Gastrocnemius medialis (tissue), 4 donors: Measurements from ENCODE around the gene SLC3A2. TPM values are rescaled to one million over a fixed set of nuclear protein-coding genes. Genes with fewer than 3 reads are reported as not detected.
"Not testable (repeated sequence)": the region's sequence is repeated elsewhere in the genome, so short reads cannot be mapped to it uniquely, and the experiment has no call there.

Experiments used
- ATAC-seq, 2 donors: fragments of 150-250 bp; one replicate each; pipeline ENCODE4 v1.9.1; 2016
- DNase-seq, 2 donors: peaks; one replicate each; pipeline ENCODE4 v3.0.0-alpha.2; 2019
- H3K27ac ChIP-seq, 4 donors: fragments of 200-600 bp; sonication (generic); 1 replicate in 1 of 4; 2 replicates in 3 of 4; pipeline ENCODE4 v1.5.1; 2016 to 2018; ENCODE audit warnings: mild to moderate bottlenecking in 2 of 4, moderate library complexity in 1 of 4
- H3K27me3 ChIP-seq, 3 donors: fragments of 200-600 bp; sonication (generic) in 2 of 3; 1 replicate in 1 of 3; 2 replicates in 2 of 3; pipeline versions ENCODE4 v1.5.1 to v1.6.0; 2016 to 2019; ENCODE audit warnings: mild to moderate bottlenecking in 1 of 3, moderate library complexity in 1 of 3
- H3K36me3 ChIP-seq, 2 donors: fragments of 200-600 bp; sonication (generic) in 1 of 2; one replicate each; pipeline ENCODE4 v1.5.1; 2017 to 2018
- H3K4me1 ChIP-seq, 2 donors: fragments of 200-600 bp; sonication (generic) in 1 of 2; one replicate each; pipeline ENCODE4 v1.5.1; 2016 to 2017; ENCODE audit warnings: mild to moderate bottlenecking in 2 of 2
- H3K4me3 ChIP-seq, 4 donors: fragments of 200-600 bp; sonication (generic) in 3 of 4; 1 replicate in 1 of 4; 2 replicates in 3 of 4; pipeline ENCODE4 v1.5.1; 2016 to 2019; ENCODE audit warnings: mild to moderate bottlenecking in 2 of 4
- H3K9me3 ChIP-seq, 3 donors: fragments of 200-600 bp; sonication (generic) in 2 of 3; 1 replicate in 1 of 3; 2 replicates in 2 of 3; pipeline ENCODE4 v1.5.1; 2016 to 2019
- CTCF ChIP-seq, 5 experiments: fragments of 450-650 bp in 3 of 5; fragments of 200-600 bp in 2 of 5; sonication (generic) in 2 of 5; IDR thresholded peaks in 4 of 5; conservative IDR thresholded peaks in 1 of 5; 1 replicate in 4 of 5; 2 replicates in 1 of 5; pipeline ENCODE4 v1.5.1; 2016 to 2019; ENCODE audit warnings: antibody characterized with exemption in 5 of 5, mild to moderate bottlenecking in 3 of 5, moderate library complexity in 3 of 5
- POLR2A ChIP-seq, 2 donors: fragments of 450-650 bp; IDR thresholded peaks; one replicate each; pipeline ENCODE4 v1.6.1; 2017; ENCODE audit warnings: antibody characterized with exemption in 2 of 2, mild to moderate bottlenecking in 2 of 2, moderate library complexity in 2 of 2
- in situ Hi-C, 4 donors: fragments of 200-750 bp; cut with MboI; loops; one replicate each; pipeline versions ENCODE4 v1.15.0 to v1.8.0; 2017; ENCODE audit warnings: low sequenced_read_pairs in 4 of 4
- intact Hi-C: fragments of 100-400 bp; cut with DNase I; formaldehyde crosslinking; loops from one replicate; pipeline ENCODE4 v1.15.1; 2023; ENCODE audit warnings: low total_unique reads
- total RNA-seq, 4 donors: library from RNA; depleted of rRNA; stranded (reverse); fragments of >200 nt; gene quantifications; one replicate each; pipeline versions ENCODE4 v1.1.0 to v1.2.3, GENCODE V29; 2016

SLC3A2 gene
- total RNA-seq, 4 donors from 2014 or later: 158 to 278 (median 189) TPM

GRCh38 chr11:62855571-62856332, 24.9 kb upstream of the SLC3A2 start:
- peak; percentile 99 for ATAC-seq
- H3K9me3 ChIP-seq: no peaks in the 10 kb centered on the region
- TF ChIP-seq POLR2A (IDR thresholded peaks at IDR 0.05) (peak; percentile 93 to 96), CTCF (IDR thresholded peaks at IDR 0.05 in 4 of 5, conservative IDR thresholded peaks at IDR 0.05 in 1 of 5) (peak in 1 of 5 experiments; percentile 13)
- intact Hi-C loops: loop anchor here (1.0 to 5.0 kb wide), 4 partner anchors 13 to 128 kb away; partner anchors contain the start of genes HNRNPUL2, TAF6L and TTC9C
- DNase-seq: peak; percentile 95 to 96
- peaks cover 0 to 35% of the 10 kb centered on the region in 2 donors for H3K36me3 ChIP-seq
- in situ Hi-C loops: loop anchor here (25.0 kb wide), 1 partner anchor 468 kb away; no protein-coding TSS in a partner anchor
- H3K4me3 ChIP-seq: peak overlapping the region; percentile 70 to 90 (median 80)
- peaks cover 20 to 21% of the 10 kb centered on the region in 2 donors for H3K4me1 ChIP-seq
- peak overlapping the region; percentile 84 to 88 (median 86) for H3K27ac ChIP-seq
- no peaks in the 10 kb centered on the region for H3K27me3 ChIP-seq

DNA sequence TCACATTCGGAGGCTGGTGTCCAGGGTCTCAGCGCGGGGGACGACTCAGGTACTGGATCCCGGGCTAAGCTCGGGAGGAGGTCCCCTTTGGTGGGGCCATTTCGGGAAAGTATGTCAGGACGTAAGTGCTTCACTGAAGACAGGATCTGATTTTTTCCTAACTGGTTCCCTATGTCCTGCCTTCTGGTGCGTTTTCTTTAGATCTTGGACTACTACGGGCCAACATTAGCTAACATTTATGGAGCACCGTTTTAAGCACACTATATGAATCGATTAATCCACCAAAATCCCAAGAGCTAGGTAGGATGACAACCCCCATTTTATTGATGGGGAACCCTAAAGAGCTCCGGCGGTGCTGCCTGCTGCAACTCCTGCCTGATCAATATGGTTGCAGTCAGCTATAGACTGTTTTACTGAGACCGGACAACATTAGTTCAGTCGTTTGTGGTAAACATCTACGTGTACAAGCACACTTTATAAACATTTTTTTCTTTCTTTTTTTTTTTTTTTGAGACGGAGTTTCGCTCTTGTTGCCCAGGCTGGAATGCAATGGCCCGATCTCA, 24.3 kb upstream of the SLC3A2 start:
- no peak for ATAC-seq
- in situ Hi-C loops: loop anchor here (25.0 kb wide), 1 partner anchor 469 kb away; no protein-coding TSS in a partner anchor
- peaks cover 20 to 21% of the 10 kb centered on the region in 2 donors for H3K4me1 ChIP-seq

DNA sequence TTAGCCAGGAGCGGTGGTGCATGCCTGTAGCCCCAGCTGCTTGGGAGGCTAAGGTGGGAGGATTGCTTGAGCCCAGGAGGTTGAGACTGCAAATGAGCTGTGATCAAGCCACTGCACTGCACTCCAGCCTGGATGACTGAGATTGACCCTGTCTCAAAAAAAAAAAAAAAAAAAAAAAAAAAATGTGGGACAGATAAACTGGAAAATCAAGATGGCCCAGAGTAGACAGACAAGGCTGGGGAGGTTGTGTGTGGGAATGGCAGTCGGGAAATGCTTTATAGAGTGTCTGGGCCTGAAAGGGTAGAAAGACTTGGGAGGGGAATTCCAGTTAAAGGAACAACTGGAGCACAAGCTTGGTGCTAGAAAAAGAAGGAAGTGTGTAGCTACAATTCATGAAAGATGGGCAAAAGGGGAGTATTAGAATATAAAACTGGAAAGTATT, 23.1 kb upstream of the SLC3A2 start:
- Histone ChIP-seq H3K27ac (no peak overlapping the region), H3K4me3 (no peak overlapping the region), H3K4me1 (peaks cover 20 to 21% of the 10 kb centered on the region in 2 donors), H3K36me3 (peaks cover 0 to 23% of the 10 kb centered on the region in 2 donors), H3K27me3 (no peaks in the 10 kb centered on the region), H3K9me3 (no peaks in the 10 kb centered on the region)
- in situ Hi-C loops (loop anchor here (25.0 kb wide), 1 partner anchor 470 kb away; no protein-coding TSS in a partner anchor), intact Hi-C loops (loop anchor here (5.0 kb wide), 2 partner anchors 85 to 130 kb away; partner anchors contain the start of genes HNRNPUL2, TAF6L and TTC9C)
- no peak for TF ChIP-seq POLR2A (IDR thresholded peaks at IDR 0.05)
- no peak for TF ChIP-seq CTCF (IDR thresholded peaks at IDR 0.05 in 4 of 5, conservative IDR thresholded peaks at IDR 0.05 in 1 of 5)
- ATAC-seq: no peak
- no peak for DNase-seq

More for the DNA sequence above, 24.3 kb upstream of the SLC3A2 start:
- TF ChIP-seq POLR2A (IDR thresholded peaks at IDR 0.05) (no peak), CTCF (IDR thresholded peaks at IDR 0.05 in 4 of 5, conservative IDR thresholded peaks at IDR 0.05 in 1 of 5) (no peak)
- peak overlapping the region; percentile 80 to 88 (median 85) for H3K27ac ChIP-seq
- peak overlapping the region; percentile 59 to 90 (median 80) for H3K4me3 ChIP-seq
- H3K9me3 ChIP-seq: no peaks in the 10 kb centered on the region
- peaks cover 0 to 34% of the 10 kb centered on the region in 2 donors for H3K36me3 ChIP-seq
- no peaks in the 10 kb centered on the region for H3K27me3 ChIP-seq
- intact Hi-C loops: loop anchor here (5.0 kb wide), 2 partner anchors 84 to 129 kb away; partner anchors contain the start of genes HNRNPUL2, TAF6L and TTC9C
- no peak for DNase-seq

- Histone ChIP-seq H3K4me1 (peaks cover 20 to 21% of the 10 kb centered on the region in 2 donors), H3K27ac (no peak overlapping the region), H3K4me3 (no peak overlapping the region), H3K9me3 (no peaks in the 10 kb centered on the region), H3K27me3 (no peaks in the 10 kb centered on the region), H3K36me3 (peaks cover 0 to 16% of the 10 kb centered on the region in 2 donors)
- intact Hi-C loops: loop anchor here (5.0 kb wide), 2 partner anchors 86 to 131 kb away; partner anchors contain the start of genes HNRNPUL2, TAF6L and TTC9C
- no peak for TF ChIP-seq POLR2A (IDR thresholded peaks at IDR 0.05)
- TF ChIP-seq CTCF (IDR thresholded peaks at IDR 0.05 in 4 of 5, conservative IDR thresholded peaks at IDR 0.05 in 1 of 5): no peak
- ATAC-seq: no peak
- no peak for DNase-seq
- in situ Hi-C loops: loop anchor here (25.0 kb wide), 1 partner anchor 471 kb away; no protein-coding TSS in a partner anchor
Measured at GRCh38 chr11:62858201-62858600, 22.5 kb upstream of the SLC3A2 start.

DNA sequence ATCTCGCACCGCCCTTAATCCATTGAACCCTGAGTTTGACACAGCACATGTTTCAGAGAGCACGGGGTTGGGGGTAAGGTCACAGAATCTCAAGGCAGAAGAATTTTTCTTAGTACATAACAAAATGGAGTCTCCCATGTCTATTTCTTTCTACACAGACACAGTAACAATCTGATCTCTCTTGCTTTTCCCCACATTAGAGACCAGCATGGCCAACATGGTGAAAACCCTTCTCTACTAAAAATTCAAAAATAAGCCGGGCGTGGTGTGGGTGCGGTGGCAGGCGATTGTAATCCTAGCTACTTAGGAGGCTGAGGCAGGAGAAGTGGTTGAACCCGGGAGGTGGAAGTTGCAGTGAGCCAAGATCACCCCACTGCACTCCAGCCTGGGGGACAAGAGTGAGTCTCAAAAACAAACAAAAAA, 21.4 kb upstream of the SLC3A2 start:
- not testable (repeated sequence) for H3K9me3 ChIP-seq, DNase-seq, H3K36me3 ChIP-seq, H3K27ac ChIP-seq, H3K4me3 ChIP-seq, H3K27me3 ChIP-seq, ATAC-seq
- in situ Hi-C loops (loop anchor here (25.0 kb wide), 1 partner anchor 472 kb away; no protein-coding TSS in a partner anchor), intact Hi-C loops (loop anchor here (5.0 kb wide), 2 partner anchors 87 to 132 kb away; partner anchors contain the start of genes HNRNPUL2, TAF6L and TTC9C)
- peaks cover 9 to 12% of the 10 kb centered on the region in 2 donors for H3K4me1 ChIP-seq
